Smooth muscle cell (in vitro differentiated cells): ENCODE data around the gene MAP4K1. TPM values are rescaled to one million over a fixed set of nuclear protein-coding genes. Genes with fewer than 3 reads are reported as not detected.
"Not testable (repeated sequence)": the region's sequence is repeated elsewhere in the genome, so short reads cannot be mapped to it uniquely, and the experiment has no call there.

ENCODE experiments used
- DNase-seq: peaks from one replicate; lab custom pipeline; 2025; ENCODE audit not compliant: unreplicated experiment; lab: John Stamatoyannopoulos, UW
- H2AFZ ChIP-seq: fragments of 200-600 bp; sonication (generic); 2 replicates; pipeline ENCODE4 v1.6.0; 2016; ENCODE audit warnings: antibody characterized with exemption, low read depth, mild to moderate bottlenecking
- H3F3A ChIP-seq: fragments of 200-600 bp; sonication (generic); 2 replicates; pipeline ENCODE4 v1.6.0; 2017; ENCODE audit warnings: antibody characterized with exemption, low read depth
- H3K27ac ChIP-seq: fragments of 200-600 bp; sonication (generic); 2 replicates; pipeline ENCODE4 v1.5.1; 2016; ENCODE audit warnings: low read depth, mild to moderate bottlenecking
- H3K27me3 ChIP-seq: fragments of 200-600 bp; sonication (generic); 2 replicates; pipeline ENCODE4 v1.6.1; 2016; ENCODE audit warnings: low read depth, mild to moderate bottlenecking
- H3K36me3 ChIP-seq: fragments of 200-600 bp; sonication (generic); 2 replicates; pipeline ENCODE4 v1.5.1; 2016; ENCODE audit warnings: low read depth
- H3K4me1 ChIP-seq: fragments of 200-600 bp; sonication (generic); 2 replicates; pipeline ENCODE4 v1.5.1; 2016; ENCODE audit warnings: low read depth
- H3K4me2 ChIP-seq: fragments of 200-600 bp; sonication (generic); 2 replicates; pipeline ENCODE4 v1.6.0; 2016; ENCODE audit warnings: mild to moderate bottlenecking
- H3K4me3 ChIP-seq: fragments of 200-600 bp; sonication (generic); 2 replicates; pipeline ENCODE4 v1.5.1; 2016; ENCODE audit warnings: mild to moderate bottlenecking
- H3K79me2 ChIP-seq: fragments of 200-600 bp; sonication (generic); 2 replicates; pipeline ENCODE4 v1.6.0; 2016; ENCODE audit warnings: low read depth, mild to moderate bottlenecking
- H3K9ac ChIP-seq: fragments of 200-600 bp; sonication (generic); 2 replicates; pipeline ENCODE4 v1.6.0; 2016; ENCODE audit warnings: low read depth
- H3K9me3 ChIP-seq: fragments of 200-600 bp; sonication (generic); replicated peaks from 2 replicates; pipeline ENCODE4 v1.5.1; 2016; ENCODE audit warnings: low read depth
- H4K20me1 ChIP-seq: fragments of 200-600 bp; sonication (generic); 2 replicates; pipeline ENCODE4 v1.6.0; 2016; ENCODE audit warnings: low read depth
- CTCF ChIP-seq: fragments of 200-600 bp; sonication (generic); IDR thresholded peaks from 2 replicates; pipeline ENCODE4 v1.5.1; 2017; ENCODE audit warnings: borderline replicate concordance, mild to moderate bottlenecking, antibody characterized with exemption; ENCODE audit not compliant: insufficient read depth, poor library complexity, severe bottlenecking
- WGBS: methylation state at CpG from one replicate; pipeline ENCODE4 v1.1.7; 2016; ENCODE audit warnings: low lambda C conversion rate; 5-methylcytosine and 5-hydroxymethylcytosine counted together
- polyA plus RNA-seq: library from polyadenylated mRNA; unstranded; fragments of >200 nt; fragmentation: Nextera tagmentation; extraction: Ambion mirVana; gene quantifications from 2 replicates; pipeline ENCODE4 v1.2.1, GENCODE V29; 2016
- total RNA-seq: library from RNA; depleted of rRNA; stranded (reverse); fragments of >200 nt; gene quantifications from 2 replicates; pipeline ENCODE4 v1.2.3, GENCODE V29; 2014

MAP4K1 gene
- total and polyA plus RNA-seq, 2 experiments from 2014 or later = 0.22 to 0.91 TPM

- Histone ChIP-seq H2AFZ (no peak overlapping the region), H3F3A (no peaks in the 10 kb centered on the region), H3K79me2 (no peaks in the 10 kb centered on the region), H3K4me3 (no peak overlapping the region), H3K36me3 (no peaks in the 10 kb centered on the region), H3K27ac (no peak overlapping the region), H3K9ac (no peak overlapping the region), H4K20me1 (no peaks in the 10 kb centered on the region), H3K9me3 (no peaks in the 10 kb centered on the region), H3K4me1 (no peaks in the 10 kb centered on the region), H3K4me2 (no peak overlapping the region), H3K27me3 (no peaks in the 10 kb centered on the region)
- no peak for TF ChIP-seq CTCF
- WGBS = 95% methylated on average over 42 of the region's 42 CpGs
- no peak for DNase-seq
These were observed 56.6 kb downstream of the MAP4K1 start for GRCh38 chr19:38561053-38561606.

GRCh38 chr19:38559428-38560401, 58.0 kb downstream of the MAP4K1 start:
- 78% methylated on average over 13 of the region's 13 CpGs for WGBS
- no peak for DNase-seq

GRCh38 chr19:38558933-38559332, 58.8 kb downstream of the MAP4K1 start:
- not testable (repeated sequence) for DNase-seq, H3K9ac ChIP-seq
- 91% methylated on average over 7 of the region's 7 CpGs for WGBS

More at GRCh38 chr19:38559428-38560401, 58.0 kb downstream of the MAP4K1 start:
- no peaks in the 10 kb centered on the region for H3F3A ChIP-seq
- no peaks in the 10 kb centered on the region for H4K20me1 ChIP-seq
- H3K79me2 ChIP-seq = no peaks in the 10 kb centered on the region
- H3K4me2 ChIP-seq = no peak overlapping the region
- H3K27me3 ChIP-seq = no peaks in the 10 kb centered on the region
- no peak for TF ChIP-seq CTCF
- no peaks in the 10 kb centered on the region for H3K36me3 ChIP-seq
- no peak overlapping the region for H3K4me3 ChIP-seq
- H3K27ac ChIP-seq = no peak overlapping the region
- no peak overlapping the region for H3K9ac ChIP-seq
- H3K4me1 ChIP-seq = no peaks in the 10 kb centered on the region
- H2AFZ ChIP-seq = no peak overlapping the region
- H3K9me3 ChIP-seq = no peaks in the 10 kb centered on the region

GRCh38 chr19:38557205-38557799, 60.5 kb downstream of the MAP4K1 start:
- Histone ChIP-seq H3K9me3 (no peaks in the 10 kb centered on the region), H3K27ac (no peak overlapping the region), H2AFZ (no peak overlapping the region), H3K79me2 (no peaks in the 10 kb centered on the region), H3K4me1 (no peaks in the 10 kb centered on the region), H3K4me2 (no peak overlapping the region), H3K27me3 (no peaks in the 10 kb centered on the region), H3K36me3 (no peaks in the 10 kb centered on the region), H3K9ac (no peak overlapping the region), H3F3A (no peaks in the 10 kb centered on the region), H4K20me1 (no peaks in the 10 kb centered on the region), H3K4me3 (no peak overlapping the region)
- no peak for TF ChIP-seq CTCF
- DNase-seq = no peak
- WGBS = 69% methylated on average over 12 of the region's 12 CpGs

More at GRCh38 chr19:38558933-38559332, 58.8 kb downstream of the MAP4K1 start:
- H3K4me3 ChIP-seq, H3K27ac ChIP-seq, H3K4me2 ChIP-seq, H3K27me3 ChIP-seq, H3K9me3 ChIP-seq, H2AFZ ChIP-seq, H3F3A ChIP-seq, H3K36me3 ChIP-seq, H3K79me2 ChIP-seq, H4K20me1 ChIP-seq, H3K4me1 ChIP-seq: not testable (repeated sequence)
